ENCODE results near the gene ATAD5.

- TF ChIP-seq, protein P1, sequence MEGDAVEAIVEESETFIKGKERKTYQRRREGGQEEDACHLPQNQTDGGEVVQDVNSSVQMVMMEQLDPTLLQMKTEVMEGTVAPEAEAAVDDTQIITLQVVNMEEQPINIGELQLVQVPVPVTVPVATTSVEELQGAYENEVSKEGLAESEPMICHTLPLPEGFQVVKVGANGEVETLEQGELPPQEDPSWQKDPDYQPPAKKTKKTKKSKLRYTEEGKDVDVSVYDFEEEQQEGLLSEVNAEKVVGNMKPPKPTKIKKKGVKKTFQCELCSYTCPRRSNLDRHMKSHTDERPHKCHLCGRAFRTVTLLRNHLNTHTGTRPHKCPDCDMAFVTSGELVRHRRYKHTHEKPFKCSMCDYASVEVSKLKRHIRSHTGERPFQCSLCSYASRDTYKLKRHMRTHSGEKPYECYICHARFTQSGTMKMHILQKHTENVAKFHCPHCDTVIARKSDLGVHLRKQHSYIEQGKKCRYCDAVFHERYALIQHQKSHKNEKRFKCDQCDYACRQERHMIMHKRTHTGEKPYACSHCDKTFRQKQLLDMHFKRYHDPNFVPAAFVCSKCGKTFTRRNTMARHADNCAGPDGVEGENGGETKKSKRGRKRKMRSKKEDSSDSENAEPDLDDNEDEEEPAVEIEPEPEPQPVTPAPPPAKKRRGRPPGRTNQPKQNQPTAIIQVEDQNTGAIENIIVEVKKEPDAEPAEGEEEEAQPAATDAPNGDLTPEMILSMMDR (IDR thresholded peaks at IDR 0.05), result no peak
- no peak for TF ChIP-seq POLR2A (IDR thresholded peaks at IDR 0.05)
These were observed 37.2 kb downstream of the ATAD5 start for GRCh38 chr17:30869005-30869404.

Measured in adrenal gland (tissue), 5 donors.